Measurements from ENCODE around the gene LEF1.

Gene LEF1

DNA sequence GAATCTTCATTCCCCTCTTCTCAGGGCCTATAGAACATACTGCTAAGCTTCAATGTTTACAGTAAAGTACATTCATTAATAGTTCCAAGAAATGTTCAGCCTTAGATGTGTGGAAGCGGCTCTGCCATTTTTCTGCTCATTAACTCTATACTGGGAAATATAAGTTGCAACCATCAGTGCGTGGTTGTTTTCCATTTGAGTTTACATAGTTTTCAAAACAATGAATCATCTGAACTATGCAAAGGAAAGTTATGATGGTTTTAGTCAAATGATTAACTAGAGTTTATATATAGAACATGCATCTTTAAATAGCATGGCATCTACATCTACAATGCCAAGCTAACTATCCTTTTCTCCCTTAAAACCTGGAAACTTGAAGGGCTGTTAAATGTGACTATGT, 29.6 kb downstream of the LEF1 start:
- no peak overlapping the region for H3K9ac ChIP-seq (ENCODE audit: low read depth in 1 of 2, low read length in 2 of 2)
- no peak overlapping the region for H3K4me3 ChIP-seq (ENCODE audit: low read length in 2 of 2)
- H3K27ac ChIP-seq (ENCODE audit: low read depth in 2 of 2, low read length in 2 of 2) = no peak overlapping the region

GRCh38 chr4:108135549-108136209, 33.1 kb downstream of the LEF1 start:
- Histone ChIP-seq H3K36me3 (ENCODE audit: control insufficient read depth in 2 of 2, insufficient read depth in 2 of 2, low read length in 2 of 2) (no peaks in the 10 kb centered on the region), H3K4me1 (ENCODE audit: control insufficient read depth in 2 of 2, insufficient read depth in 2 of 2, low read length in 2 of 2) (no peaks in the 10 kb centered on the region), H3K9me3 (ENCODE audit: control insufficient read depth in 2 of 2, low read length in 2 of 2) (no peaks in the 10 kb centered on the region), H3K4me3 (ENCODE audit: low read length in 2 of 2) (no peak overlapping the region), H3K9ac (ENCODE audit: low read depth in 1 of 2, low read length in 2 of 2) (no peak overlapping the region), H3K27ac (ENCODE audit: low read depth in 2 of 2, low read length in 2 of 2) (no peak overlapping the region), H3K27me3 (ENCODE audit: control insufficient read depth in 2 of 2, insufficient read depth in 2 of 2, low read length in 2 of 2) (no peaks in the 10 kb centered on the region)

More for the DNA sequence above, 29.6 kb downstream of the LEF1 start:
- H3K36me3 ChIP-seq (ENCODE audit: control insufficient read depth in 2 of 2, insufficient read depth in 2 of 2, low read length in 2 of 2) = no peaks in the 10 kb centered on the region
- H3K27me3 ChIP-seq (ENCODE audit: control insufficient read depth in 2 of 2, insufficient read depth in 2 of 2, low read length in 2 of 2) = no peaks in the 10 kb centered on the region
- H3K4me1 ChIP-seq (ENCODE audit: control insufficient read depth in 2 of 2, insufficient read depth in 2 of 2, low read length in 2 of 2) = no peaks in the 10 kb centered on the region
- no peaks in the 10 kb centered on the region for H3K9me3 ChIP-seq (ENCODE audit: control insufficient read depth in 2 of 2, low read length in 2 of 2)

DNA sequence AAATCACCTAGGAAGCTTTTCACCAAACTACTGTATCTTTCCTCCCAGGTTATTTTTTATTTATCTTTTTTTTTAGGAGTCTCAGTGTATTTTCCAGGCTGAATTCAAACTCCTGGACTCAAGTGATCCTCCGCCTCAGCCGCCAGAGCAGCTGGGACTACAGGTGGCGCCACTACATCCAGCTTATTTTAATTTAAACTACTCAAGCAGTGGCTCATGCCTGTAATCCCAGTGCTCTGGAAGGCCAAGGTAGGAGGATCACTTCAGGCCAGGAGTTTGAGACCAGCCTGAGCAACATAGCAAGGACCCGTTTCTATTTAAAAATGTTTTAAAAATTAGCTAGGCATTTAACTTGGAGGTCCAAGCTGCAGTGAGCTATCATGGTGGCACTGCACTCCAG, 37.8 kb downstream of the LEF1 start:
- no peaks in the 10 kb centered on the region for H3K36me3 ChIP-seq (ENCODE audit: control insufficient read depth in 2 of 2, insufficient read depth in 2 of 2, low read length in 2 of 2)
- no peaks in the 10 kb centered on the region for H3K27me3 ChIP-seq (ENCODE audit: control insufficient read depth in 2 of 2, insufficient read depth in 2 of 2, low read length in 2 of 2)
- no peaks in the 10 kb centered on the region for H3K4me1 ChIP-seq (ENCODE audit: control insufficient read depth in 2 of 2, insufficient read depth in 2 of 2, low read length in 2 of 2)
- no peaks in the 10 kb centered on the region for H3K9me3 ChIP-seq (ENCODE audit: control insufficient read depth in 2 of 2, low read length in 2 of 2)
- no peak overlapping the region for H3K4me3 ChIP-seq (ENCODE audit: low read length in 2 of 2)
- no peak overlapping the region for H3K27ac ChIP-seq (ENCODE audit: low read depth in 2 of 2, low read length in 2 of 2)
- H3K9ac ChIP-seq (ENCODE audit: low read depth in 1 of 2, low read length in 2 of 2) = no peak overlapping the region

GRCh38 chr4:108129196-108129595, 39.5 kb downstream of the LEF1 start:
- Histone ChIP-seq H3K4me3 (ENCODE audit: low read length in 2 of 2) (no peak overlapping the region), H3K27ac (ENCODE audit: low read depth in 2 of 2, low read length in 2 of 2) (no peak overlapping the region), H3K9me3 (ENCODE audit: control insufficient read depth in 2 of 2, low read length in 2 of 2) (no peaks in the 10 kb centered on the region), H3K9ac (ENCODE audit: low read depth in 1 of 2, low read length in 2 of 2) (no peak overlapping the region), H3K4me1 (ENCODE audit: control insufficient read depth in 2 of 2, insufficient read depth in 2 of 2, low read length in 2 of 2) (no peaks in the 10 kb centered on the region), H3K36me3 (ENCODE audit: control insufficient read depth in 2 of 2, insufficient read depth in 2 of 2, low read length in 2 of 2) (no peaks in the 10 kb centered on the region), H3K27me3 (ENCODE audit: control insufficient read depth in 2 of 2, insufficient read depth in 2 of 2, low read length in 2 of 2) (no peaks in the 10 kb centered on the region)

DNA sequence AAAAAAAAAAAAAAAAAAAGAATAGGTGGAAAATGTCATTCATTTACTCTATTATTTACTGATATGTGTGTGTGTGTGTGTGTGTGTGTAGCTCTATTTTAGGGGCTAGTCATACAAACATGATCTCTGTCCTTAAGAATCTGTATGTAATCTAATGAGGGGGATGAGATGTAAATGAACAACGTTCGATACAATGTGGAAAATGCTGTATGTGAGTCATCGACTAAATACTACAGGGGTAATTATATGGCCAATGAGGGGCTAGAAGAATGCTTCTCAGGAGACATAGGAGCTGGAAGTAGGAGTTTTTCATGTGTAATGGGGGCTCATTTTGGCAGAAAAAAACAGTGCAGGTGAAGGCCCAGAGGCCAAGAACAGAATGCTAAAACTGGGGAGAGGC, 41.9 kb downstream of the LEF1 start:
- H3K4me1 ChIP-seq (ENCODE audit: control insufficient read depth in 2 of 2, insufficient read depth in 2 of 2, low read length in 2 of 2) = no peaks in the 10 kb centered on the region
- no peak overlapping the region for H3K9ac ChIP-seq (ENCODE audit: low read depth in 1 of 2, low read length in 2 of 2)
- H3K27me3 ChIP-seq (ENCODE audit: control insufficient read depth in 2 of 2, insufficient read depth in 2 of 2, low read length in 2 of 2) = no peaks in the 10 kb centered on the region
- H3K27ac ChIP-seq (ENCODE audit: low read depth in 2 of 2, low read length in 2 of 2) = no peak overlapping the region
- H3K36me3 ChIP-seq (ENCODE audit: control insufficient read depth in 2 of 2, insufficient read depth in 2 of 2, low read length in 2 of 2) = no peaks in the 10 kb centered on the region
- no peak overlapping the region for H3K4me3 ChIP-seq (ENCODE audit: low read length in 2 of 2)
- no peaks in the 10 kb centered on the region for H3K9me3 ChIP-seq (ENCODE audit: control insufficient read depth in 2 of 2, low read length in 2 of 2)

DNA sequence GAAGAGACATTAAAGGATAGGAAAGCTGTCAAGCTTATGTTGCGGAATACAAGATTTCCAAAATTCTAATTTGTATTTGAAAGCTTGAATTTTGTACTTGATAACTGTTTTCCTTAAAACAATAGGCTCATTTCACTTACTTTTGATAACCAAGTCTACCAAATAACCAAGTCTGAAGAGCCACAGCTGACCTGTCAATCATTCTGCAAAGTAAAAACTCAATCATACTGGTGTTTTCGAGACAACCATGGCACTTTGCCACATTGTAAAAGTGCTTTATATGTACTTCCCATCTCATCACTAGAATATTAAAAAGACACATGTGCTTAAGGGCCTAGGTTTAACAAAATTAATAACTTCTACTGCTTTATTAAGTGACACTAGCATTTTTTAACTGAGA, 47.9 kb downstream of the LEF1 start:
- Histone ChIP-seq H3K9ac (ENCODE audit: low read depth in 1 of 2, low read length in 2 of 2) (no peak overlapping the region), H3K27ac (ENCODE audit: low read depth in 2 of 2, low read length in 2 of 2) (no peak overlapping the region), H3K4me3 (ENCODE audit: low read length in 2 of 2) (no peak overlapping the region), H3K4me1 (ENCODE audit: control insufficient read depth in 2 of 2, insufficient read depth in 2 of 2, low read length in 2 of 2) (no peaks in the 10 kb centered on the region), H3K27me3 (ENCODE audit: control insufficient read depth in 2 of 2, insufficient read depth in 2 of 2, low read length in 2 of 2) (no peaks in the 10 kb centered on the region), H3K9me3 (ENCODE audit: control insufficient read depth in 2 of 2, low read length in 2 of 2) (no peaks in the 10 kb centered on the region), H3K36me3 (ENCODE audit: control insufficient read depth in 2 of 2, insufficient read depth in 2 of 2, low read length in 2 of 2) (no peaks in the 10 kb centered on the region)

GRCh38 chr4:108119199-108119800, 49.4 kb downstream of the LEF1 start:
- Histone ChIP-seq H3K36me3 (ENCODE audit: control insufficient read depth in 2 of 2, insufficient read depth in 2 of 2, low read length in 2 of 2) (no peaks in the 10 kb centered on the region), H3K27me3 (ENCODE audit: control insufficient read depth in 2 of 2, insufficient read depth in 2 of 2, low read length in 2 of 2) (no peaks in the 10 kb centered on the region), H3K4me3 (ENCODE audit: low read length in 2 of 2) (no peak overlapping the region), H3K4me1 (ENCODE audit: control insufficient read depth in 2 of 2, insufficient read depth in 2 of 2, low read length in 2 of 2) (no peaks in the 10 kb centered on the region), H3K9me3 (ENCODE audit: control insufficient read depth in 2 of 2, low read length in 2 of 2) (no peaks in the 10 kb centered on the region), H3K9ac (ENCODE audit: low read depth in 1 of 2, low read length in 2 of 2) (no peak overlapping the region), H3K27ac (ENCODE audit: low read depth in 2 of 2, low read length in 2 of 2) (no peak overlapping the region)

DNA sequence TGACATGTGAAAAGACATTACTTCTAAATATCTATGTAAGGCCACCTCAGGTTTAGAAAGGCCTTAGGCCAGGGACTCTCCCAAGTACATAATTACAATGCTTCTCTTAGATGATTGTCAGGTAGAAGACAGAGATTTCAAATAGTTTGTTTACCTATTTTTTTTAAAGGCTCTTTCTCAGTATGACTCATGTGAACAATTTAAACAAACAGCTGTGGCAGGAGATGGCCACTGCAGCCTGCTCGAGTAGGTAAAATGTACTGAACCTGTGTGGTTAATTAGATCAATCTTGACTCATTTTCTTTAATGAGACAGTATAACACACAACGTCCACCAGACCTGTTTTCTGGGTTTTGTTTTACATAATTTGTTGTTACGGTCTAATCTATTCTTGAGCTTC, 50.2 kb downstream of the LEF1 start:
- H3K27me3 ChIP-seq (ENCODE audit: control insufficient read depth in 2 of 2, insufficient read depth in 2 of 2, low read length in 2 of 2) = no peaks in the 10 kb centered on the region
- H3K27ac ChIP-seq (ENCODE audit: low read depth in 2 of 2, low read length in 2 of 2) = no peak overlapping the region
- H3K36me3 ChIP-seq (ENCODE audit: control insufficient read depth in 2 of 2, insufficient read depth in 2 of 2, low read length in 2 of 2) = no peaks in the 10 kb centered on the region
- H3K9ac ChIP-seq (ENCODE audit: low read depth in 1 of 2, low read length in 2 of 2) = no peak overlapping the region
- no peak overlapping the region for H3K4me3 ChIP-seq (ENCODE audit: low read length in 2 of 2)
- no peaks in the 10 kb centered on the region for H3K9me3 ChIP-seq (ENCODE audit: control insufficient read depth in 2 of 2, low read length in 2 of 2)
- H3K4me1 ChIP-seq (ENCODE audit: control insufficient read depth in 2 of 2, insufficient read depth in 2 of 2, low read length in 2 of 2) = no peaks in the 10 kb centered on the region

DNA sequence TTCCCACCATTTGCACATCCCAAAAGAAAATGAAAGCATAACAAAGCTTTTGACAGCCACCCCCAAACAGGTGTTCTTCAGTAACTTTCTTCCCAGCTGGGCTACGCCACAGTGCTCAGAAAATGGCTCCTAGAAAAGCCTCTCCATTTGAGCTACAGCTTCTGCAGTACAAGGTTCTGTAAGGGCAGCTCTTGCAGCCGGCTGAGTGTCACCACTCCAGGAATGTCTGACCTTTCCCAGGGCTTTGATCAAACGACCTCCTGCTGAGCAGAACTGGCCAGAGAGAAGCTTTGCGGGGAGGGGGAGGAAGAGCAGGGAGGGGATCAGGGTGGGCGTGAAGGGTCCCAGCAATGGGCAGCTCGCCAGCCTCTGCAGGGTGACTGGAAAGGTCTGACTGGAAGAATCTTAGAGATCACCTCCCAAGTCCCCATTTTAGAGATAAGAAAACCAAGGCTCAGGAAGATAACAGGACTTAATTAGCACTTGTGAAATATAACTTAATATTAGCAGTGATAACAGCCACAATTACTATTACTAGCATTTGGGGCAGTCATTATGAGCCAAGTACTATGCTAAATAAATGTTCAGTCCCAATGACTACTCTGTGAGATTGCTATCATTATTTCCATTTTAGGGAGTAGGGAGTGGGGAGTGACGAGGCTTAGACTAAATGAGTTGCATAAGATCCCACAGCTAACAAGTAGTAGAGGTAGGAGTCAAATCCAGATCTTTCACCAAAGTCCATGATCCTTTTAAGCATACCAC, 51.1 kb downstream of the LEF1 start:
- no peaks in the 10 kb centered on the region for H3K27me3 ChIP-seq (ENCODE audit: control insufficient read depth in 2 of 2, insufficient read depth in 2 of 2, low read length in 2 of 2)
- H3K9me3 ChIP-seq (ENCODE audit: control insufficient read depth in 2 of 2, low read length in 2 of 2) = no peaks in the 10 kb centered on the region
- no peaks in the 10 kb centered on the region for H3K36me3 ChIP-seq (ENCODE audit: control insufficient read depth in 2 of 2, insufficient read depth in 2 of 2, low read length in 2 of 2)
- no peak overlapping the region for H3K9ac ChIP-seq (ENCODE audit: low read depth in 1 of 2, low read length in 2 of 2)
- H3K27ac ChIP-seq (ENCODE audit: low read depth in 2 of 2, low read length in 2 of 2) = no peak overlapping the region
- H3K4me3 ChIP-seq (ENCODE audit: low read length in 2 of 2) = no peak overlapping the region
- no peaks in the 10 kb centered on the region for H3K4me1 ChIP-seq (ENCODE audit: control insufficient read depth in 2 of 2, insufficient read depth in 2 of 2, low read length in 2 of 2)

DNA sequence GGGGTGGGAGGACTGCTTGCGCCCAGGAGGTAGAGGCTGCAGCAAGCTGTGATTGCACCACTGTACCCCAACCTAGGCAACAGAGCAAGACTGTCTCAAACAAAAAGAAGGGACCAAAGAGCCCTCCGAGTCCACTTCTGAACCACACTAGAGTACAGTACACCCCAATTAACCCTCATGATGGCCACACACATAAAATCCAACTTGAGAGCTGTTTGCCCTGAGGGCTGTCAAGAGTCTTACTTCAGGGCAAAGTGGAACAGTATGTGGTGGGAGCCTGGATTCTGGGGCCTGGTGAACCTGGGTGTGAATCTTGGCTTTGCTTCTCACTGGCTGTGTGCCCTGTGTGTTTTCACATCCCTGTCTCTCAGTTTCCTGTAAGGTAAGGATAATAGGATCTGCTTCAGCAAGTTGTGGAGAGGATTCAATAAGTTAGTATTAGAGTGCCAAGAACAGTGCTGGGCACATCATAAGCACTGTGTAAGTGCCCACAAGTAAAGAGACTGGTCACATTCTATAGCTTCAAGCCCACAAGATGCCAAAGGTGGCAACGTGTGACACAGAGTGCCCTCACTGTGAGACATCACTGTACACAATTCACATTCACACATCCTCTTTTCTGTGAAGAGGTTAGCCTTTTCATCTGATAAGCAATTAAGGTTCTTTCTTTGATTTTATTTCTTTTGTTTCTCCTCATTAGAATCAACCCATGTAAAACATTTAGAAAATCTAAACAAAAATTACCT, 52.1 kb downstream of the LEF1 start:
- no peaks in the 10 kb centered on the region for H3K9me3 ChIP-seq (ENCODE audit: control insufficient read depth in 2 of 2, low read length in 2 of 2)
- H3K36me3 ChIP-seq (ENCODE audit: control insufficient read depth in 2 of 2, insufficient read depth in 2 of 2, low read length in 2 of 2) = no peaks in the 10 kb centered on the region
- H3K27me3 ChIP-seq (ENCODE audit: control insufficient read depth in 2 of 2, insufficient read depth in 2 of 2, low read length in 2 of 2) = no peaks in the 10 kb centered on the region
- H3K9ac ChIP-seq (ENCODE audit: low read depth in 1 of 2, low read length in 2 of 2) = no peak overlapping the region
- H3K4me3 ChIP-seq (ENCODE audit: low read length in 2 of 2) = no peak overlapping the region
- H3K4me1 ChIP-seq (ENCODE audit: control insufficient read depth in 2 of 2, insufficient read depth in 2 of 2, low read length in 2 of 2) = no peaks in the 10 kb centered on the region
- H3K27ac ChIP-seq (ENCODE audit: low read depth in 2 of 2, low read length in 2 of 2) = no peak overlapping the region
